M059J (cell line): ENCODE results near the gene ABCA13. TPM values are rescaled to one million over a fixed set of nuclear protein-coding genes. Genes with fewer than 3 reads are reported as not detected.

Experiments
- DNase-seq: peaks from one replicate; pipeline ENCODE4 v3.0.0-alpha.2; 2012; ENCODE audit warnings: low read depth
- total RNA-seq: library from RNA; depleted of rRNA; stranded (reverse); fragments of >200 nt; shearing (Covaris generic); gene quantifications from 2 replicates; pipeline ENCODE4 v1.2.3, GENCODE V29; 2014; rRNA removed

The ABCA13 gene
- total RNA-seq, 1 experiment from 2014 or later = 0.07 TPM

- DNase-seq = no peak
These were observed 472.3 kb downstream of the ABCA13 start for GRCh38 chr7:48643431-48644013.

DNA sequence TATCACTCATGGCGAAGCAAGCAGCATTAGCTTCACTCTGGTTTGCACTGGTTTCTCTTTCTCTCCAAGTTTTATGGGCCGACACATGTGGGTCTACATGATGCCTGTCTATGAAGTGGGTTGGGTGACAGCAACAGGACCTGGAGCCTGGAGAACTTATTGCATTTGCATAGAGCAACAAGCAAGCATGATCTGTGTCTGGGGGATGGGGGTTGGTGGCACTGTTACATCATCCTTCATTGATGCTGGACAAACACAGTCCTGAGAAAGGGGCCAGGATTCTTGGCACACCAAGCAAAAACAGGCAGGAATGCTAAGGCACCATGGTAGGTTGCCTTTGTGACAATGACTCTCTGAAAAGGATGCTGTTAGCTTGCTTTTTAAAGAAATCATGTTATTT lies 486.9 kb downstream of the ABCA13 start:
- no peak for DNase-seq

GRCh38 chr7:48660306-48660870 lies 489.1 kb downstream of the ABCA13 start:
- no peak for DNase-seq

DNA sequence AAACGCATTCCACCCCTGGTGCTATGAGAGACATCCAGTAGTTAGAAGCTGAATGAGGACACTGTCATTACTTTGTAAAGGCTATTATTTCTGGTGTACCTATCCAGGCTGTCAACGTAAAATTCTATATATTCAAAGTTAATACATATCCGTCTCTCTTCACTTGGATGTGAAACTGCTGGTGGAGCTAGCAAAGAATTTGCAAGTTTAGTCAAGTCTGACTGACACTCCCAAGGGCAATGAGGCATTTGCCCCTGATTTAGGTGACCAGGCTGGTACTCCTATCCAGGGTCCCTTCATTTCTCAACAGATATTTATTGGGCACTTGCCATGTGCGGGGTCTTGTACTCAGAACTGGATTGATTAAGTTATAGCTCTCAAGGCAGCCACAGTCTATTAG lies 493.0 kb downstream of the ABCA13 start:
- no peak for DNase-seq

GRCh38 chr7:48665353-48666135 lies 494.3 kb downstream of the ABCA13 start:
- DNase-seq = no peak

DNA sequence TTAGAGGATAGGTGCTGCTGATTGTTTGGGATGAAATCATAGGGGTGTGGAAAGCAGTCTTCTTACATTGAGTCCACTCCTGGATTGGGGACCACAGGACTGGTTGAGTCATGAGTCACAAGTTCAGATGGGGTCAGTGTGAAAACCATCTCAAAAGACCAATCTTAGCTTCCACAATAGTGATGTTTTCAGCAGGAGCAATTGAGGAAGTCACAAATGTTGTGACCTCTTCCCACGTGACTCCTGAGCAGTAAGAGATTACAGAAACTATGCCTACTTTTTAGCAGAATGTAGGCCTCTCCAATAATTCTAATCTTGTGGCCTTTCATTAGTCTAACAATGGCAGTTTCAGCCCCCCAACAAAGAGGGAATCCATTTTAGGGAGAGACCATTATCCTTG lies 496.1 kb downstream of the ABCA13 start:
- no peak for DNase-seq

- DNase-seq = no peak
These were observed 500.4 kb downstream of the ABCA13 start for GRCh38 chr7:48671656-48672055.

- no peak for DNase-seq
These were observed 509.7 kb downstream of the ABCA13 start for GRCh38 chr7:48681006-48681405.

DNA sequence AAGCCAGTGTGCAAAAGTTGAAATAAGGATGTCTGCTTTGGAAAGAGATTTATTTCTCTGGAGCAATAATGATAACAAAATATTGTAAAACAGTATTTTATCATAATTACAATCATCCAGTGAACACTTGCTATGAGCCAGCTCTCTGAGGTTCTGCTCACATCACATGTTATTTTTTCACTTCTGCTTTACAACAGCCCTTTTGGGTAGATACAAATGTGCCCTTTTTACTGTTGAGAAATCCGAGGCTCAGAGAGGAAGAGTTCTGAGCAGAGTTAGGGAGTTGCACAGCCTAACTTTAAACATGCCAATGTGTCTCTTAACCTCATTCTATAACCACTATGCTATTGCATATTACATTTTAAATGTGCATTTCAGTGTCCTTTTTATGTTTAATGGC lies 520.5 kb downstream of the ABCA13 start:
- DNase-seq = no peak

Other genes starting within 250 kb of the ABCA13 start
- gene PKD1L1, start 223.0 kb upstream of the ABCA13 start, total RNA-seq = 0.02 and 2.7 TPM in 2 replicates
- 7.5 and 19.4 TPM in 2 replicates for gene HUS1, start 191.8 kb upstream of the ABCA13 start, total RNA-seq
- 0.59 TPM in 1 of 2 replicates, not detected in the other for gene SUN3, start 142.4 kb upstream of the ABCA13 start, total RNA-seq
- 0.25 and 0.62 TPM in 2 replicates for gene C7orf57, start 135.9 kb upstream of the ABCA13 start, total RNA-seq
- 11.7 and 21.1 TPM in 2 replicates for gene UPP1, start 82.2 kb upstream of the ABCA13 start, total RNA-seq